ENCODE data around the gene SEMA5B. TPM values are rescaled to one million over a fixed set of nuclear protein-coding genes. Genes with fewer than 3 reads are reported as not detected.

The SEMA5B gene
- total and polyA plus RNA-seq, 7 donors = 0.08 to 1.1 (median 0.43) TPM

DNA sequence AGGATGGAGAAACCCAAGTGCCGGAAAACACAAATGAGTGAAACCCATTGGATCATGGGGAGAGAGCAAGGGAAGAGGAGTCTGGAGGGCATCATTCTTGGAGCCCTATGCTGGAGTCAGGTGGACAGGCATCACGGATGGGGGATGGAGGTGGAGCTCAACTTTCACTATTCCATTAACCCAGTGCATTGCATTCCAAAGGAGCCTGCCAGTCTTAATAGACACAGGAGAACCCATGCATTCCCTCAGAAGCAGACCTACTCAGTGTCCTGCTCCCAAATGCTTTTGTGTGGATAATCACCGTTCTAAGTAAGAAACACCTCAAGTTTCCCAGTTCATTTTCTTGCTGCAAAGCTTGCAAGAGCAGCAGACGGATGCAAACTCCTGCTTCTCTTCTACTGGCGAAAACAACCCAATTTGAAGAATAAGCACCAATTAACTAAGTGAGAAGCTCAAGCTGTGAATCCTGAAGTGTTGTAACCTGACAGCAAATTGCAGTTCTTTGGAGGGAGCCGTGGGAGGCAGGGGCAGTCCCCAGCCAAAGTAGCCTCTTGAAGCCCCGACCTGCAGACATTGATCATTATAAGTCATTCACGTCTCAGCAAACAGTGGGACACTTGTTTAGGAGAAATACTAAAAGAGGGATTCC lies 25.3 kb downstream of the SEMA5B start:
- Histone ChIP-seq H3K27me3 (ENCODE audit: insufficient read depth in 3 of 3, low read length in 2 of 3) (no peaks in the 10 kb centered on the region), H3K9me3 (no peaks in the 10 kb centered on the region), H3K36me3 (ENCODE audit: insufficient read depth in 1 of 2, low read depth in 1 of 2) (no peaks in the 10 kb centered on the region), H3K4me3 (no peak overlapping the region), H3K4me1 (no peaks in the 10 kb centered on the region), H3K27ac (no peak overlapping the region)
- 83 to 87% (median 84%) methylated on average over 8 of the region's 8 CpGs for WGBS, 3 donors
- intact Hi-C loops (cut with DNase I) = no loop called here
- TF ChIP-seq, protein P1, sequence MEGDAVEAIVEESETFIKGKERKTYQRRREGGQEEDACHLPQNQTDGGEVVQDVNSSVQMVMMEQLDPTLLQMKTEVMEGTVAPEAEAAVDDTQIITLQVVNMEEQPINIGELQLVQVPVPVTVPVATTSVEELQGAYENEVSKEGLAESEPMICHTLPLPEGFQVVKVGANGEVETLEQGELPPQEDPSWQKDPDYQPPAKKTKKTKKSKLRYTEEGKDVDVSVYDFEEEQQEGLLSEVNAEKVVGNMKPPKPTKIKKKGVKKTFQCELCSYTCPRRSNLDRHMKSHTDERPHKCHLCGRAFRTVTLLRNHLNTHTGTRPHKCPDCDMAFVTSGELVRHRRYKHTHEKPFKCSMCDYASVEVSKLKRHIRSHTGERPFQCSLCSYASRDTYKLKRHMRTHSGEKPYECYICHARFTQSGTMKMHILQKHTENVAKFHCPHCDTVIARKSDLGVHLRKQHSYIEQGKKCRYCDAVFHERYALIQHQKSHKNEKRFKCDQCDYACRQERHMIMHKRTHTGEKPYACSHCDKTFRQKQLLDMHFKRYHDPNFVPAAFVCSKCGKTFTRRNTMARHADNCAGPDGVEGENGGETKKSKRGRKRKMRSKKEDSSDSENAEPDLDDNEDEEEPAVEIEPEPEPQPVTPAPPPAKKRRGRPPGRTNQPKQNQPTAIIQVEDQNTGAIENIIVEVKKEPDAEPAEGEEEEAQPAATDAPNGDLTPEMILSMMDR (IDR thresholded peaks at IDR 0.05) = no peak
- DNase-seq (no peak), ATAC-seq (no peak)

DNA sequence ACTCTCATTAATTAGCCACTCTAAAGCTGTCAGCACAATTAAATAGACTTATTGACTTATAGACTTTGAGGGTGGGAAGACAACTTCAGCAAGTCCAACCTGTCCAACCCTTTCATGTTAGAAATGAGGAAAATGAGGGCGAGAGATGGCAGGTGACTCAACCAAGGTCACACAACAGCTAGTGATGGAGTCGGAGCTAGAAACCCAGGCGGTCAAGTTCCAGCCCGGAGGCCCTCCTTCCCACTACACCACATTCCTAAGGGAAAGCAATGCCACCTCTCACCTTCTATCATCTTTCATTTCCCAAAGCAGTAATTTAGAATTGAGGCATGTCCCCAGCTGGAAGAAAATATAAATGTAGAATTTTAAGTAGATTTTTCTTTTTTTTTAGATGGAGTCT lies 28.7 kb downstream of the SEMA5B start:
- Histone ChIP-seq H3K27ac (no peak overlapping the region), H3K4me3 (no peak overlapping the region), H3K36me3 (ENCODE audit: insufficient read depth in 1 of 2, low read depth in 1 of 2) (no peaks in the 10 kb centered on the region), H3K9me3 (no peaks in the 10 kb centered on the region), H3K4me1 (no peaks in the 10 kb centered on the region), H3K27me3 (ENCODE audit: insufficient read depth in 3 of 3, low read length in 2 of 3) (no peaks in the 10 kb centered on the region)
- no peak for DNase-seq
- intact Hi-C loops (cut with DNase I) = no loop called here
- 97 to 99% (median 97%) methylated on average over 4 of the region's 4 CpGs for WGBS, 3 donors
- ATAC-seq = no peak
- TF ChIP-seq, protein P1 (IDR thresholded peaks at IDR 0.05) = no peak

DNA sequence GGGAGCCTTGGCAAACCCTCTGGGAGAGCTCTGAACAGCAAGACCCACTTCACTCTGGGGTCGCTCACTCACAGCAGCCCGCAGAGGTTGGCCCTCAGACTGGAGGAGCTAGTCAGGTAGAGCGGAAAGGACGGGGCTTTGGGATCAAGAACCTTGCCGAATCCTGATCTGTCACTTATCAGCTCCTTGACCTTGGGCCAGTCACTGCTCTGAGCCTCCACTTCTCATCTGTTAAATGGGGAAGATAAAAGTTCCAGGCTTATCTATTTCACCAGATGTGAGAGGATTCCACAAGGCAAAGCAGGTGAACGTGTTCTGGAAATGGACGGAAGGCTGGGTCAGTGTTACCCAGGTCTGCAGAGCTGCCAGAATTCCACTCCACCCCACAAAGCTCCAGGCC lies 29.4 kb downstream of the SEMA5B start:
- WGBS, 3 donors = 97 to 98% (median 98%) methylated on average over 7 of the region's 7 CpGs
- Histone ChIP-seq H3K36me3 (ENCODE audit: insufficient read depth in 1 of 2, low read depth in 1 of 2) (no peaks in the 10 kb centered on the region), H3K27me3 (ENCODE audit: insufficient read depth in 3 of 3, low read length in 2 of 3) (peaks cover 0 to 1% (median 0%) of the 10 kb centered on the region in 3 donors), H3K9me3 (no peaks in the 10 kb centered on the region), H3K27ac (no peak overlapping the region), H3K4me3 (no peak overlapping the region), H3K4me1 (no peaks in the 10 kb centered on the region)
- no peak for DNase-seq
- intact Hi-C loops (cut with DNase I) = no loop called here
- TF ChIP-seq, protein P1 (IDR thresholded peaks at IDR 0.05) = no peak
- no peak for ATAC-seq

DNA sequence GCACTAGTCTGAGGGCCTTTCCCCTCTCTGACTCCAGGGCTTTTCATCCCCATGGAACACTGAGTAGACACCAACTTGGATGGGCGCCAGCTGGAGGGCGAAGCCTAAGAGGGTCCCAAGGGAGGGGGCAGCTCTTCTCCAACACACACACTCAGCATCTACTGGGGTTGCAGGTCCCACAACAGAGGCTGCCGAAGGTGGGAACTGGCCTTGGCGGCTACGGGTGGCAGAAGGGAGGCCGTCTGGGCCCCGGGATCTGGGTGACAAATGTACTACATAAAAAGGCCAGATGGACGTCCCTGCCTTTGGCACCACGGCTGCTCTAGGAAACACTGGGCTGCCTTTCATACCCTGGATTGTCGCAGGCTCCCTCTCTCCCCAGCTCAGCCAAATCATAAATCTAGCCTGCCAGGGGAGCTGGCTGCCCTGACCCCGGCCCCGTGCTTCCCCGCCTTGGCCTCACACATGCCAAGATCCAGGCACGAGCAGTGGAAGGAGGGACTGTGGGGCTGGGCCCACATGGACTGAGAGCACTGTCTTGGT lies 31.5 kb downstream of the SEMA5B start:
- Histone ChIP-seq H3K4me1 (no peaks in the 10 kb centered on the region), H3K27ac (no peak overlapping the region), H3K36me3 (ENCODE audit: insufficient read depth in 1 of 2, low read depth in 1 of 2) (no peaks in the 10 kb centered on the region), H3K27me3 (ENCODE audit: insufficient read depth in 3 of 3, low read length in 2 of 3) (peaks cover 0 to 21% (median 0%) of the 10 kb centered on the region in 3 donors), H3K9me3 (no peaks in the 10 kb centered on the region), H3K4me3 (no peak overlapping the region)
- DNase-seq = peak in 1 of 2 donors; percentile 49
- TF ChIP-seq, protein P1 (IDR thresholded peaks at IDR 0.05) = no peak
- intact Hi-C loops (cut with DNase I) = no loop called here
- 21 to 35% (median 25%) methylated on average over 14 of the region's 14 CpGs for WGBS, 3 donors
- peak in 3 of 4 donors; percentile 23 to 57 (median 54) for ATAC-seq

All from psoas muscle (tissue), 8 donors.